PC-3 (cell line): ENCODE measurements around the gene TMSB4X.

Experiments
- EZH2 ChIP-seq: fragments of 300-600 bp; sonication (generic); IDR thresholded peaks from one replicate; pipeline ENCODE4 v1.6.1; 2017; ENCODE audit warnings: antibody characterized with exemption, mild to moderate bottlenecking, low read length; ENCODE audit not compliant: unreplicated experiment
- EZH2phosphoT487 ChIP-seq: fragments of 300-600 bp; sonication (generic); IDR thresholded peaks from 2 replicates; pipeline ENCODE4 v1.6.1; 2018; ENCODE audit warnings: mild to moderate bottlenecking, antibody characterized with exemption, low read length, borderline replicate concordance
- TF ChIP-seq, protein P1 (sequence below): fragments of 300-600 bp; sonication (generic); conservative IDR thresholded peaks from 2 replicates; pipeline ENCODE4 v1.5.1; 2017; ENCODE audit warnings: antibody characterized with exemption, low read depth, mild to moderate bottlenecking, low read length

DNA sequence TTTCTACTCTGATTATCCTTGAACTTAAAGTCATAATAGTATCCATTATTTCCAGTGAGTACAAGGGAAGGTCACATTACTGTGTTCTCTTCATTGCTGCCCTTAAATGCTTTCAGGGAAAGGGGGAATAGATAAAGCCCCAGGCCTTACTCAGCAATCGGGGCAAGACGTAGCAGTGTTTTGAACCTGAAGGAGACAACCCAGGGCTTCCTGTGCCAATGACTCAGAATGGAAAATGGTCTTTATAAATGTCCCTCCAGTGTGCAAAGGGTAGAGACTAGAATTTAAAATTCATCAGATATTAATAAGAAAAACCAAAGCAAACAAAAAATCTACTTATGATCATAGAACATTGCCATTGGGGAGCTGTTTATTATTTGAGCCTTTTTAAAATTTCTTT, 44.8 kb upstream of the TMSB4X start:
- TF ChIP-seq, protein P1, sequence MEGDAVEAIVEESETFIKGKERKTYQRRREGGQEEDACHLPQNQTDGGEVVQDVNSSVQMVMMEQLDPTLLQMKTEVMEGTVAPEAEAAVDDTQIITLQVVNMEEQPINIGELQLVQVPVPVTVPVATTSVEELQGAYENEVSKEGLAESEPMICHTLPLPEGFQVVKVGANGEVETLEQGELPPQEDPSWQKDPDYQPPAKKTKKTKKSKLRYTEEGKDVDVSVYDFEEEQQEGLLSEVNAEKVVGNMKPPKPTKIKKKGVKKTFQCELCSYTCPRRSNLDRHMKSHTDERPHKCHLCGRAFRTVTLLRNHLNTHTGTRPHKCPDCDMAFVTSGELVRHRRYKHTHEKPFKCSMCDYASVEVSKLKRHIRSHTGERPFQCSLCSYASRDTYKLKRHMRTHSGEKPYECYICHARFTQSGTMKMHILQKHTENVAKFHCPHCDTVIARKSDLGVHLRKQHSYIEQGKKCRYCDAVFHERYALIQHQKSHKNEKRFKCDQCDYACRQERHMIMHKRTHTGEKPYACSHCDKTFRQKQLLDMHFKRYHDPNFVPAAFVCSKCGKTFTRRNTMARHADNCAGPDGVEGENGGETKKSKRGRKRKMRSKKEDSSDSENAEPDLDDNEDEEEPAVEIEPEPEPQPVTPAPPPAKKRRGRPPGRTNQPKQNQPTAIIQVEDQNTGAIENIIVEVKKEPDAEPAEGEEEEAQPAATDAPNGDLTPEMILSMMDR = no peak
- no peak for TF ChIP-seq EZH2phosphoT487
- no peak for TF ChIP-seq EZH2
